Measurements from ENCODE around the gene SLC22A4. TPM values are rescaled to one million over a fixed set of nuclear protein-coding genes. Genes with fewer than 3 reads are reported as not detected.

SLC22A4 gene
- polyA plus RNA-seq, 5 donors, result 3.0 to 3.8 (median 3.1) TPM

GRCh38 chr5:132297211-132297940 is 3.2 kb downstream of the SLC22A4 start:
- no peak for DNase-seq

DNA sequence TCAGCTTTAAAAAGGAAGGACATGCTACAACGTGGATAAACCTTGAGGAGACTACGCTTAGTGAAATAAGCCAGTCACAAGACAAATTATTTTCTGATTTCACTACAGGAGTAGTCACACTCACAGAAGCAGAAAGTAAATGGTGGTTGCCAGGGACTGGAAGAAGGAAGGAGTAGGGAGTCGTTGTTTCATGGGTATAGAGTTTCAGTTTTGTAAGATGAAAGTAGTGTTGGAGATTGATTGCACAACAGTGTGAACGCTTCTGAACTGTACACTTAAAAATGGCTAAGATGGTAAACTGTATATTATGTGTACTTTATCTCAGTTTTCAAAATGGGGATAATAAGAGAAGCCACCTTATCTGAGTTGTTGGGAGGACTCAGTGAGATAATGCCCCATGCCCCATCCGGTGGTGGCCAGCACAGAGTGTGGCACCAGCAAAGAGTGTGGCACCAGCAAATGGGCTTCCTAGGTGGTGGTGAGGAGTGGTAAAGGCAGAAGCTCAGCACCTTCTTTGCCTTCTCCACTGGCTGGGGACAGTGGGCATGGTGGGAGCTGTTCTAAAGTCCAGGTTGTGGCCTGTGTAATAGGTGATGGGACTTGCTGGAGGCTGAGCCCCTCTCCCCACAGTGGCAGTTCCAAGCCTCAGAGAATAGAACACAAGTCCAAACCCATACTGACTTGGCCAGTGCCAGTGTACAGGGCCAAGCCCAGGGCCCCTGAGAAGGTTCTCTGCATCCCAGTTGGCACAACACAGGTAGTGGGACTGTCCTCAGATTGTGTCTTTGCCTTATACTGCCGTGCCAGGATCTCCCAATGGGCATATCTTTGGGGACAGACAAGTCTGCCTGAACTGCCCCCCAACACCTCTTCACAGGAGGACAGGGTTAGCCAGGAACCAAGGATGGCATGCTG is 4.4 kb downstream of the SLC22A4 start:
- DNase-seq, result no peak

GRCh38 chr5:132299917-132300316 is 5.7 kb downstream of the SLC22A4 start:
- DNase-seq, result no peak

DNA sequence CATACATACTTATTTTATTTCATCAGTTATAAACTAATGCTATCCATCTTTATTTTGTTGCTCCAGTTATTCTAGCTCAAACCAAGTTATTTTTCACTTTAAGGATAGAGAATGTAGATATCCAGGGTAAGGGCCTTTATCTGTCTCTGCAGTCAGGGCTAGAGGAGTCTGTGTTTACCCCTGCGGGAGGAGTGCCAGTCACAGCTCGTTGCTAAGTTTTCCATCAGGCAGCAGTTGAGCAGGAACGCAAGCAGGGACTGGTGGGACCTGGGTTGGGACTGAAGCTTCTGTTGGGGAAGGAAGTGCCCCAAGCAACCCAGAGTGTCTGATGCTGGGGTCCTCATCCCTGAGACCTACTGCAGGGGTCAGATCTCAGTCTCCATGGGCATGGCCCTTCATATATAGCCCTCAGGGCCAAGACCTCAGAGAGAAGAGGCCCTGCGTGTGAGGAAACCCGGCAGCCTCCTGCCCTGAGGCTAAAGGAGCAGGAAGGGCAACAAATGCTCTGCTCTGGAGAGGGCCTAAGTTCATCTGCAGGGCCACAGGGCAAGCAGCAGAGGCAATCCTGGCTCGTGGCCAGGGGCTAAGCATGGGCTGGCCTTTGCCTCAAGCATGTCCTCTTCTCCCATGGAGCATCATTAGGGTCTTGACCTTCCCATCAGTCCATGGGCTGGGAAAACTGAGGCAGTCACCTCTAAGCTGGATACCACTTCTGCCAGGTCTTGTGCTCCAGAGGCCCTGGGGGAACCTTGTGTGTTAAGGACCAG is 6.6 kb downstream of the SLC22A4 start:
- DNase-seq, result no peak

DNA sequence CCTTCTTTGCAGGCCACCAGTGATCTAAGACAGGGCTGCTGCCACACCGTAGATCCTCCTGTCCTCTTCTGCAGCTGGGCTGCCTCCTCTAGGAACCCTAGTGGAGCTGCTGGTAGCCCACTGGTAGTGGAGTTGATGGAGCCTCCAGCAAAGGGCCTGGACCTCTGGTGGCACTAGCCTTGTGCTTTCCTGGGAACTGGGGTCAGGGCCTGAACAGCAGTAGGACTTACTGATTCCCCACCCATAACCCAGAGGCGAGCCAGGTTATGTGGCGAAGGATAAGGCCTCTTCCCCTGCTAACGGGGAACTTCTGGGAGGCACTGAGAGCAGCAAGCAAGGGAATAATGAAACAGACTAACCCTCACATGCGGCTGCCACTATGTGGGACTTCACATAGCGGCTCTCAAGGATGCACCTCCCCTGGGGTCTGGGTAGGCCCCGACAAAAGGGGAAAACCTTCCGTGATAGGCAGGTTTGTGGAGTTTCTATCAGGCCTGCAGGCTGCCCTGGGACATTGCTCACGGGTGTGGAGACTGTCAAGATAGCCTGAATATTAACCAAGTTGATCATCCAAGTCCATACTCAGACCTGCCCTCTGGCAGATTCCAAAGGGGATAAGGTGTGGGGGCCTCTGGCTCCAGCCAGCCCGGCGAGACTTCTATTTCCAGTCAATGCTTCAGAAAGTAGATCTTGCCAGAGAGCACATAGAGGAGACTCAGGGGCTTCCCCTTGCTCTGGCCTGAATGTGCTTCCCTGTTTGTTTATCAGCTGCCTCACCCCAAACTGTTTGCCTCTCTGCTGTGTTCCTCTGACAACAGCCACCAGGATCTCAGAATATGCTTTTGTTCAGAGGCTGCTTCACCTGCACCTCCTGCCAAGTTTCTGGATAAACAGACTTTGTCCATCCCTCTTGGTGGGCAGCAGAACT is 7.4 kb downstream of the SLC22A4 start:
- no peak for DNase-seq

DNA sequence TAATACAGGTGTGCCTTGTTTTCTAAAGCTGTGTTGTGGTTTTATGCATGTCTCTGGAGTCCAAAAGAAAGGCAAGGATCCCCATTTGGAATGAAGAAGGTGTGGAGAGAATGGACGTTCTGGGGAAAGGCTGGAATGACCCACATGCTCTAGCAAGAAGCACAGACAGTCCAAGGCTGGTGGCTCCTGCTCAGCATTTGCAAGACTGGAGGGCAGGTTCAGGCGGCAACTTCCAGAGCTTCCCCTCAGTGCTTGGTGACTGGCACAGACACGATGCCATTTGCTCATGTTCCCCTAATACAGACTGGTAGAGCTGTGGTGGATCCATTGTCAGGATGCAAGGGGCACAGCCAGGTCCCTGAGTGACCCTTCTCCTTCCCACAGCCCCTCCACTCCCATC is 8.2 kb downstream of the SLC22A4 start:
- no peak for DNase-seq

- DNase-seq, result no peak
Observed at GRCh38 chr5:132303589-132303988, 9.4 kb downstream of the SLC22A4 start.

DNA sequence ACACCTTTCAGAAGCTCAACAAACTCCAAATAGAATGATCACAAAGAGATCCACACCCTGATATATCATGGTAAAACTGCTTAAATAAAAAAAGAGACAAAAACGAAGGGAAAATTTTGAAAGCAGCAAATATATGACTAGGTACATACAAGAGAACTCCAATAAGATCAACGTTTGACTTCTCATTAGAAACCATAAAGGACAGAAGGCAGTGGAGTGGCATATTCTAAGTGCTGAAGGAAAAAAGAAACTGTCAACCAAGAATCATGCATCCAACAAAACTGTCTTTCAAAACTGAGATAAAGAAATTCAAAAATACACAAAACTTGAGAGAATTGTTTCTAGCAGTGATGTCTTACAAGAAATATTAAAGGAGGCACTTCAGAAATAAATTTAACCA is 11.2 kb downstream of the SLC22A4 start:
- no peak for DNase-seq

- DNase-seq, result no peak
Observed at GRCh38 chr5:132308701-132309100, 14.5 kb downstream of the SLC22A4 start.

- no peak for DNase-seq
Observed at GRCh38 chr5:132309679-132310078, 15.5 kb downstream of the SLC22A4 start.

DNA sequence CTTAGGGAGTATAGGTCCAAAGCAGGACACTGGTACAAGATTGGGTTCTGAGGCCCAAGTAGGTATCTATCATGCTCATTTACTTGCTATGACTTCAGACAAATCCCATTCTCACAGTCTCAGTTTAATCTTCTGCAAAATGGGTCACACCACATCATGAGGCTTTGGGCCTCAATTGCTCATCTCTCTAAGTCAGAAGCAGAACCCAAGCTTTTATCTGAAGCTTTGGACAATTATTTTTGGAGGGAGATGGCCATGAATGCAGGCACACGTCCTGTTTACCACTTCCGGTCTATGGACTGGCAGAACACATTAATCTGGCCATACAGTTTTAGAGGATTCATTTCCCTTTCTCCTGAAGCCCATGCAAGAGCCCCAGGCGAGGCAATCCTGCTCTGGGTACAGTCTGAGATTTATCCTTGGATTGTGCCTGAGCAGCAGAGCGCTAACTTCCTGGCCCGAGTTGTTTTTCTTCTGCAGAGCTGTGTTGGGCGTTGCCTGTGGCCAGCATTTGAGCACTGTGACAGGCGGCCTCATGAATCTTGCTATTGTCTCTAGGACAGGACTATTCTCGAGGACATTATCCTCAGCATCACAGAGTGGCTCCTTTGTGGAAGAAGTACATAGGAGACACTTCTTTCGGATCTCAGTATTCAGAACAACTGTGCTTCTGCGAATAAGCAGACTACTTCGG is 16.1 kb downstream of the SLC22A4 start:
- no peak for DNase-seq

DNA sequence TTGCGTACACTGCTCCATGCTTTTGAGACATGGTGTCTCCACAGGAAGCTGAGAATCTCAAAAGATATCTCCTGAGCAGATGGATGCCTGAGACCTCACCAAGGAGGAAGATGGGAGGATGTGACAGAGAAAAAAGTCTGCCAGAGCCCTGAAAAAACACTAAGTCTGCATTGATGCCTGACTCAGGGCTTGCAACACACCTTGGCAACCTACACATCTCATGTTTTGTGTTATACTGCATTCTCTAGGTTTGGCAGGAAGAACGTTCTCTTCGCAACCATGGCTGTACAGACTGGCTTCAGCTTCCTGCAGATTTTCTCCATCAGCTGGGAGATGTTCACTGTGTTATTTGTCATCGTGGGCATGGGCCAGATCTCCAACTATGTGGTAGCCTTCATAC is 19.2 kb downstream of the SLC22A4 start:
- no peak for DNase-seq

- no peak for DNase-seq
Observed at GRCh38 chr5:132313961-132314432, 19.8 kb downstream of the SLC22A4 start.

DNA sequence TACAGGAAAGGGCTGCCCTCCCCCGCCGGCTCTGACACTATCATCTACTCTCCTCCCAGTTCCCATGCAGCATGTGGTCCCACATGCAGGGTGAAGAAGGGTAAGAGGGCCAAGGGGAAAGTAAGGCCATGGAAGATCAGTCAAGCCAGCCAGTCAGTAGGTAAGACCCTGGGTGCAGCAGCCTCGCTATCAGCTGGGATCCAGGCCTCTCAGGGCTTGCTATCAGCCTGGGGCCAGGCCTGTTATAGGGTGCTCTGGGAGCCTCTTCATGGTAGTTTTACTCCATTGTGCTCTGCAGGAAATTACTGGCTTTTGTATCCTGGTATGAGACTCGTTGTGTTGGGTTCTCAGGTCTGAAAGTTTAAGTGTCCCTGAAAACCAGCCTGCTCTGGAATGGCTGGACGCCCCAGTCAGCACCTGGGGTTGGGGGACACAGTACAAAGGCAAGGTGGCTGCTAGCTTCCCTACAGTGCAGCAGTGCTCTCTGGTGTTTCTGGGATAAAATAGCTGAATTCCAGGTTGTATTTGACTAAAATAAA is 21.4 kb downstream of the SLC22A4 start:
- DNase-seq, result no peak

- no peak for DNase-seq
Observed at GRCh38 chr5:132319975-132320374, 25.8 kb downstream of the SLC22A4 start.

GRCh38 chr5:132321109-132321721 is 27.0 kb downstream of the SLC22A4 start:
- DNase-seq, result no peak

DNA sequence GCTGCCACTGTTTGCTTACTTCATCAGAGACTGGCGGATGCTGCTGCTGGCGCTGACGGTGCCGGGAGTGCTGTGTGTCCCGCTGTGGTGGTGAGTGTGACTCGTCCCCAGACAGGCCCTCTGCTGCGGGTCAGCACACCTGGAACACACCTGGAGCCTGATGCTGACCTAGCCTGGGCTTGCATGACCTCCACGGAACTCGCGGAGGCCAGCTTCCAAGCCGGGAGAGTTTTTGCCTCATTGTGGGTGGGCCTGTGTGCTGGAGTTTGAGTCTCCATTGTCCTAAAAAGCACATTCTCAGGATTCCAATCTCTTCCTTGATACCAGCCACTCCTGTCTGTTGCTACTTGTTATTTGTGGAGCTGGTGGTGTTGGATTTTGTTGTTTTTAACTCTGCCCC is 28.1 kb downstream of the SLC22A4 start:
- no peak for DNase-seq

DNA sequence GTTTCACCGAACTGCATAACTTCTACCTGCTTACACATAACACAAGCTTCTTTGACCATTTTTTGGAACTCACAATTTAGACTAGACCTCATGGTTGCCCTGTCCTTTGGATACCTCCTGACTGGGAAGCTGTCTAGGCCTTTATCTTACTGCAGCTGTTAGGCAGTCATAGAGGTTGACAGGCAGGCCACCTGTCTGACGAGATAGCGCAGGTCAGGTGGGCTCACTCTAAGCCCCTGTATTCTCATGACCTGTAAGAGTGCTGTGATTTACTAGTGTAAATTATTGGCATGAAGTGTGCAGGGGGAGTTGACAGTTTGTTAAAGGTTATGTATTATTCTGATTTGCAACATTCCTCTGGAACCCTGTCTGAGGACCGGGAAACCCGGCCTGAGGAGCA is 29.0 kb downstream of the SLC22A4 start:
- DNase-seq, result no peak

DNA sequence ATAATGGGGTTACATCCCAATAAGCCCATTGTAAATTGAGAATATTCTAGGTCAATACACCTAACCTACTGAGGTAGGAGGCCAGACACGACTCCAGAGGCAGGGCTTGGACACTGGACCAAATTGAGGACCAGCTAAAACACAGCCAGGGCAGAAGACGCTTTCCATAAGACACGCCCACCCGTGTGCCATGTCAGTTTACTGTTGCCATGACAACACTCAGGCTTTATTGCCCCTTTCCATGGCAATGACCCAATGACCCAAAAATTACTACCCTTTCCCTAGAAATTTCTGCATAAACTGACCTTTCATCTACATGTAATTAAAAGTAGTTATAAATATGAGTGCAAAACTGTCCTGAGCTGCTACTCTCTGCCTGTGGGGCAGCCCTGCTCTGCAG is 31.5 kb downstream of the SLC22A4 start:
- no peak for DNase-seq
